H1 (cell line): Measurements from ENCODE around the gene MACROH2A1. TPM values are rescaled to one million over a fixed set of nuclear protein-coding genes. Genes with fewer than 3 reads are reported as not detected.

Experiments
- CTCF ChIA-PET: fragments of 300-600 bp; sonication (Branson Sonifier 250); formaldehyde crosslinking; loops from one replicate; lab custom pipeline; 2021; ENCODE audit not compliant: partially characterized antibody; lab: Charles Lee
- POLR2A ChIA-PET: fragments of 300-600 bp; sonication (Branson Sonifier 250); formaldehyde crosslinking; loops from one replicate; lab custom pipeline; 2021; ENCODE audit warnings: inconsistent platforms; ENCODE audit not compliant: partially characterized antibody; lab: Charles Lee
- DNase-seq, 2 experiments: peaks; one replicate each; pipeline versions ENCODE4 v3.0.0 to v3.0.0-alpha.2; 2010 to 2022; ENCODE audit warnings: low spot score in 2 of 2, low read depth in 1 of 2, mixed read lengths in 1 of 2
- FAIRE-seq: peaks from 2 replicates; lab custom pipeline; 2011; peaks lifted over from hg19 to GRCh38; lab: Jason Lieb, UNC
- H2AFZ ChIP-seq: 2 replicates; pipeline ENCODE4 v1.8.1; 2012; ENCODE audit warnings: low read length, inconsistent platforms
- H2AK5ac ChIP-seq: 2 replicates; pipeline ENCODE4 v1.6.1; 2013; ENCODE audit warnings: low read depth, low read length
- H2BK120ac ChIP-seq: replicated peaks from 2 replicates; pipeline ENCODE3; 2013; ENCODE audit warnings: low read depth, low read length, inconsistent platforms
- H2BK12ac ChIP-seq: 2 replicates; pipeline ENCODE4 v1.6.1; 2013; ENCODE audit warnings: low read depth, low read length
- H2BK15ac ChIP-seq: 2 replicates; pipeline ENCODE4 v1.6.1; 2013; ENCODE audit warnings: low read length
- H2BK20ac ChIP-seq: 2 replicates; pipeline ENCODE4 v1.6.1; 2013; ENCODE audit warnings: low read length
- H2BK5ac ChIP-seq: 2 replicates; pipeline ENCODE4 v1.6.1; 2013; ENCODE audit warnings: low read depth, low read length
- H3K14ac ChIP-seq: 2 replicates; pipeline ENCODE4 v1.6.1; 2013; ENCODE audit warnings: inconsistent platforms; ENCODE audit not compliant: insufficient read length
- H3K18ac ChIP-seq: 2 replicates; pipeline ENCODE4 v1.6.1; 2013; ENCODE audit warnings: low read length; ENCODE audit errors: extremely low read depth
- H3K23ac ChIP-seq: 2 replicates; pipeline ENCODE4 v1.6.1; 2013; ENCODE audit warnings: inconsistent platforms; ENCODE audit not compliant: insufficient read length
- H3K23me2 ChIP-seq: 2 replicates; pipeline ENCODE4 v1.6.1; 2013; ENCODE audit warnings: low read depth, low read length
- H3K27ac ChIP-seq: 2 replicates; pipeline ENCODE4 v1.6.1; 2011; ENCODE audit warnings: low read depth, low read length, inconsistent platforms
- H3K27me3 ChIP-seq, 4 experiments: replicated peaks in 1 of 4; 1 replicate in 1 of 4; 2 replicates in 3 of 4; pipeline versions ENCODE4 v1.6.1 to v1.8.1; 2011 to 2013; ENCODE audit warnings: low read length in 3 of 4, mild to moderate bottlenecking in 3 of 4, inconsistent platforms in 2 of 4, mixed read lengths in 2 of 4, moderate library complexity in 1 of 4; ENCODE audit not compliant: control insufficient read depth in 3 of 4, insufficient read depth in 3 of 4; ENCODE audit errors: extremely low read depth in 1 of 4
- H3K36me3 ChIP-seq, 4 experiments: 2 replicates each; pipeline versions ENCODE4 v1.6.1 to v1.8.1; 2011 to 2013; ENCODE audit warnings: mild to moderate bottlenecking in 4 of 4, low read length in 3 of 4, moderate library complexity in 2 of 4, control low read depth in 1 of 4, inconsistent platforms in 1 of 4; ENCODE audit not compliant: insufficient read depth in 4 of 4, control insufficient read depth in 2 of 4
- H3K4ac ChIP-seq: replicated peaks from 2 replicates; pipeline ENCODE3; 2013; ENCODE audit warnings: low read length, low read depth, mixed read lengths, inconsistent platforms; ENCODE audit not compliant: insufficient read length
- H3K4me1 ChIP-seq, 4 experiments: replicated peaks in 1 of 4; 1 replicate in 1 of 4; 2 replicates in 3 of 4; pipeline versions ENCODE4 v1.6.1 to v1.8.1; 2011 to 2013; ENCODE audit warnings: low read length in 3 of 4, inconsistent platforms in 2 of 4, mixed read lengths in 1 of 4; ENCODE audit not compliant: insufficient read depth in 4 of 4, control insufficient read depth in 3 of 4
- H3K4me2 ChIP-seq, 2 experiments: 2 replicates each; pipeline versions ENCODE4 v1.6.1 to v1.8.1; 2011 to 2013; ENCODE audit warnings: low read depth in 2 of 2, low read length in 2 of 2, control low read depth in 1 of 2, inconsistent platforms in 1 of 2, mild to moderate bottlenecking in 1 of 2; ENCODE audit not compliant: insufficient read depth in 1 of 2
- H3K4me3 ChIP-seq, 4 experiments: fragments of 200-600, 300-600 bp in 1 of 4; sonication (generic), shearing (Covaris generic), sonication (Bioruptor Twin) in 1 of 4; 2 replicates each; pipeline versions ENCODE4 v1.5.1 to v1.8.1; 2011 to 2016; ENCODE audit warnings: low read length in 4 of 4, low read depth in 3 of 4, control low read depth in 2 of 4, inconsistent platforms in 2 of 4, mild to moderate bottlenecking in 2 of 4, mixed read lengths in 1 of 4, moderate library complexity in 1 of 4; ENCODE audit not compliant: insufficient read depth in 2 of 4; ENCODE audit errors: extremely low read depth in 1 of 4
- H3K56ac ChIP-seq: replicated peaks from 2 replicates; pipeline ENCODE3; 2013; ENCODE audit warnings: low read depth, mild to moderate bottlenecking, mixed read lengths, low read length, inconsistent platforms; ENCODE audit not compliant: insufficient read length
- H3K79me1 ChIP-seq: 2 replicates; pipeline ENCODE4 v1.6.1; 2013; ENCODE audit warnings: low read depth, low read length, control low read depth
- H3K79me2 ChIP-seq, 2 experiments: 2 replicates each; pipeline versions ENCODE4 v1.6.1 to v1.8.1; 2012 to 2013; ENCODE audit warnings: low read length in 2 of 2, mild to moderate bottlenecking in 2 of 2, inconsistent platforms in 1 of 2; ENCODE audit not compliant: insufficient read depth in 2 of 2, control insufficient read depth in 1 of 2
- H3K9ac ChIP-seq, 4 experiments: replicated peaks in 1 of 4; 1 replicate in 1 of 4; 2 replicates in 3 of 4; pipeline versions ENCODE4 v1.6.1 to v1.8.1; 2011 to 2013; ENCODE audit warnings: low read depth in 3 of 4, low read length in 3 of 4, control low read depth in 2 of 4, mild to moderate bottlenecking in 2 of 4, moderate library complexity in 2 of 4, inconsistent platforms in 1 of 4; ENCODE audit errors: extremely low read depth in 1 of 4
- H3K9me3 ChIP-seq, 2 experiments: 2 replicates each; pipeline versions ENCODE4 v1.6.1 to v1.8.1; 2012 to 2013; ENCODE audit warnings: mild to moderate bottlenecking in 2 of 2, moderate library complexity in 2 of 2, control low read depth in 1 of 2, inconsistent platforms in 1 of 2, low read depth in 1 of 2, low read length in 1 of 2, mixed read lengths in 1 of 2; ENCODE audit not compliant: insufficient read depth in 2 of 2
- H4K20me1 ChIP-seq, 2 experiments: replicated peaks in 1 of 2; 2 replicates each; pipeline versions ENCODE3 to v1.8.1; 2011 to 2013; ENCODE audit warnings: inconsistent platforms in 2 of 2, low read length in 2 of 2, mild to moderate bottlenecking in 1 of 2; ENCODE audit not compliant: insufficient read depth in 2 of 2, control insufficient read depth in 1 of 2
- H4K5ac ChIP-seq: 2 replicates; pipeline ENCODE4 v1.6.1; 2013; ENCODE audit warnings: low read length, low read depth, mixed read lengths, inconsistent platforms; ENCODE audit not compliant: insufficient read length
- H4K8ac ChIP-seq: 2 replicates; pipeline ENCODE4 v1.8.0; 2013; ENCODE audit warnings: mild to moderate bottlenecking, moderate library complexity, low read length, inconsistent platforms; ENCODE audit not compliant: insufficient read depth; ENCODE audit errors: extremely low read depth
- H4K91ac ChIP-seq: replicated peaks from 2 replicates; pipeline ENCODE3; 2013; ENCODE audit warnings: low read length, mixed read lengths, inconsistent platforms; ENCODE audit not compliant: insufficient read length
- ASH2L ChIP-seq: fragments of 200-600, 300-600 bp; sonication (generic); IDR thresholded peaks from one replicate; pipeline ENCODE4 v1.7.1; 2017; ENCODE audit warnings: low read length
- CBX5 ChIP-seq: fragments of 300-800, 300-1000 bp; sonication (generic); IDR thresholded peaks from 2 replicates; pipeline ENCODE4 v1.7.1; 2016; ENCODE audit warnings: antibody characterized with exemption, low read length, low read depth
- CEBPB ChIP-seq: IDR thresholded peaks from 2 replicates; pipeline ENCODE4 v1.6.1; 2012; ENCODE audit warnings: low read depth, low read length
- CHD1 ChIP-seq: IDR thresholded peaks from 2 replicates; pipeline ENCODE4 v1.6.1; 2012; ENCODE audit warnings: low read depth, low read length, improper control_type of control experiment
- CHD2 ChIP-seq: IDR thresholded peaks from 2 replicates; pipeline ENCODE4 v1.6.1; 2012; ENCODE audit warnings: low read length, improper control_type of control experiment
- CREB1 ChIP-seq: IDR thresholded peaks from 2 replicates; pipeline ENCODE4 v1.6.1; 2012; ENCODE audit warnings: inconsistent platforms
- EGR1 ChIP-seq: IDR thresholded peaks from 2 replicates; pipeline ENCODE4 v1.6.1; 2011; ENCODE audit warnings: low read depth, low read length, borderline replicate concordance
- HDAC2 ChIP-seq, 2 experiments: fragments of 300-600 bp in 1 of 2; sonication (generic) in 1 of 2; IDR thresholded peaks; 2 replicates each; pipeline ENCODE4 v1.6.1; 2011 to 2012; ENCODE audit warnings: low read depth in 2 of 2, low read length in 2 of 2, mild to moderate bottlenecking in 2 of 2, moderate library complexity in 2 of 2, borderline replicate concordance in 1 of 2, inconsistent platforms in 1 of 2
- KDM4A ChIP-seq: IDR thresholded peaks from one replicate; pipeline ENCODE4 v1.7.1; 2012; ENCODE audit warnings: low read depth, mild to moderate bottlenecking, moderate library complexity, low read length, inconsistent platforms; ENCODE audit not compliant: severe bottlenecking
- MAFK ChIP-seq: IDR thresholded peaks from 2 replicates; pipeline ENCODE4 v1.6.1; 2012; ENCODE audit warnings: low read depth, mild to moderate bottlenecking, improper control_type of control experiment, low read length
- MAX ChIP-seq: IDR thresholded peaks from 2 replicates; pipeline ENCODE4 v1.6.1; 2012; ENCODE audit warnings: inconsistent platforms
- POU5F1 ChIP-seq: IDR thresholded peaks from 2 replicates; pipeline ENCODE4 v1.6.1; 2011; ENCODE audit warnings: low read depth, mild to moderate bottlenecking, low read length, moderate library complexity
- SIN3A ChIP-seq, 2 experiments: IDR thresholded peaks in 1 of 2; conservative IDR thresholded peaks in 1 of 2; 2 replicates each; pipeline ENCODE4 v1.6.1; 2011 to 2012; ENCODE audit warnings: low read length in 2 of 2, improper control_type of control experiment in 1 of 2, low read depth in 1 of 2, mild to moderate bottlenecking in 1 of 2
- SIRT6 ChIP-seq: IDR thresholded peaks from one replicate; pipeline ENCODE4 v1.7.1; 2012; ENCODE audit warnings: low read length, inconsistent platforms
- SP1 ChIP-seq: IDR thresholded peaks from 2 replicates; pipeline ENCODE4 v1.6.1; 2011; ENCODE audit warnings: low read depth, low read length
- TCF12 ChIP-seq: IDR thresholded peaks from 2 replicates; pipeline ENCODE4 v1.6.1; 2011; ENCODE audit warnings: low read depth, mild to moderate bottlenecking, low read length
- WGBS, 2 experiments: shearing (Covaris generic) in 1 of 2; methylation state at CpG; one replicate each; pipeline versions ENCODE4 v1.1.6 to v1.1.7; 2013 to 2015; ENCODE audit warnings: low lambda C conversion rate in 2 of 2, mixed read lengths in 2 of 2, inconsistent platforms in 1 of 2, low coverage in 1 of 2, missing lambda C conversion rate in 1 of 2; ENCODE audit not compliant: insufficient replicate concordance in 2 of 2, insufficient coverage in 1 of 2, insufficient read length in 1 of 2; ENCODE audit errors: extremely low coverage in 1 of 2, missing lambda C conversion rate in 1 of 2; 5-methylcytosine and 5-hydroxymethylcytosine counted together
- polyA plus RNA-seq, 7 experiments: library from polyadenylated mRNA; depleted of rRNA in 3 of 7; stranded (reverse) in 5 of 7; unstranded in 2 of 7; fragments of >200 nt in 5 of 7; fragments of 200-250 nt in 2 of 7; gene quantifications; 1 replicate in 5 of 7; 2 replicates in 1 of 7; 4 replicates in 1 of 7; pipeline versions ENCODE4 v1.2.1 to v1.2.3, GENCODE V29; 2011 to 2013; ENCODE audit warnings: missing spikeins in 2 of 7, mixed read lengths in 2 of 7
- total RNA-seq: library from RNA; stranded (reverse); fragmentation: NEBNext Ultra II Directional; extraction: Animal tissue kit (Norgen Biotek cat#: 25700); gene quantifications from 2 replicates; pipeline ENCODE4 v1.2.1, GENCODE V29; 2021

The MACROH2A1 gene
- total and polyA plus RNA-seq, 2 of the 8 experiments (the other 6 are each of a cell fraction or from before 2014, with no cell fraction given): 60.0 to 92.3 TPM

GRCh38 chr5:135428586-135428985 lies 29.6 kb upstream of the MACROH2A1 start:
- H3K23me2 ChIP-seq: no peaks in the 10 kb centered on the region
- H3K9ac ChIP-seq: no peak overlapping the region
- no peak overlapping the region for H3K56ac ChIP-seq
- H3K4me2 ChIP-seq: no peak overlapping the region
- 100% methylated on average over 1 of the region's 1 CpG; no CpG with 5 or more reads in 1 of the 2 experiments for WGBS, 2 experiments
- H2BK12ac ChIP-seq: no peak overlapping the region
- no peak overlapping the region for H2BK120ac ChIP-seq
- H3K9me3 ChIP-seq: peaks cover 0 to 6% of the 10 kb centered on the region in 2 experiments; a peak in 2 of 4 replicates
- DNase-seq: no peak
- H3K27ac ChIP-seq: no peak overlapping the region
- H4K8ac ChIP-seq: no peak overlapping the region
- CTCF ChIA-PET: interaction anchor here (0.8 to 1.5 kb wide), 2 partner anchors 10 to 97 kb away, joined by 3 to 6 read pairs; no protein-coding TSS in a partner anchor
- H3K4ac ChIP-seq: no peak overlapping the region
- no peak overlapping the region for H2AK5ac ChIP-seq
- no peak overlapping the region for H3K14ac ChIP-seq
- no peaks in the 10 kb centered on the region for H3K79me1 ChIP-seq
- H2BK15ac ChIP-seq: no peak overlapping the region
- no peaks in the 10 kb centered on the region for H3K27me3 ChIP-seq
- H4K91ac ChIP-seq: no peak overlapping the region
- no peaks in the 10 kb centered on the region for H3K4me1 ChIP-seq
- H2BK20ac ChIP-seq: no peak overlapping the region
- no peak overlapping the region for H4K5ac ChIP-seq
- H3K23ac ChIP-seq: no peak overlapping the region
- no peaks in the 10 kb centered on the region for H3K79me2 ChIP-seq
- H4K20me1 ChIP-seq: no peaks in the 10 kb centered on the region
- H3K18ac ChIP-seq: no peak overlapping the region
- no peak overlapping the region for H2BK5ac ChIP-seq
- POLR2A ChIA-PET: no interaction called here
- H3K4me3 ChIP-seq: no peak overlapping the region
- no peaks in the 10 kb centered on the region for H3K36me3 ChIP-seq
- no peak overlapping the region for H2AFZ ChIP-seq
- no peak for FAIRE-seq
- TF ChIP-seq CEBPB (no peak), TCF12 (no peak), MAX (no peak), CHD1 (no peak), CHD2 (no peak), KDM4A (no peak), ASH2L (no peak), POU5F1 (no peak), SIRT6 (no peak), CREB1 (no peak), EGR1 (no peak), CBX5 (no peak), SIN3A (conservative IDR thresholded peaks at IDR 0.05 in 1 of 2, IDR thresholded peaks at IDR 0.05 in 1 of 2; ENCODE audit: low read depth in 1 of 2, low read length in 2 of 2) (no peak), SP1 (no peak), HDAC2 (IDR thresholded peaks at IDR 0.05; ENCODE audit: borderline replicate concordance in 1 of 2, low read depth in 2 of 2, low read length in 2 of 2) (no peak), MAFK (no peak)
